Uterus (tissue), 2 donors: ENCODE data around the gene PSMB5.

Source experiments
- POLR2A ChIP-seq, 2 donors: fragments of 450-650 bp; IDR thresholded peaks; one replicate each; pipeline ENCODE4 v1.6.1; 2016; ENCODE audit warnings: antibody characterized with exemption in 2 of 2, mild to moderate bottlenecking in 1 of 2, moderate library complexity in 1 of 2
- TF ChIP-seq, protein P1 (sequence below), 4 experiments: fragments of 200-600 bp in 2 of 4; fragments of 450-650 bp in 2 of 4; sonication (generic) in 2 of 4; IDR thresholded peaks; one replicate each; pipeline ENCODE4 v1.5.1; 2016 to 2019; ENCODE audit warnings: antibody characterized with exemption in 4 of 4, mild to moderate bottlenecking in 2 of 4, moderate library complexity in 1 of 4

DNA sequence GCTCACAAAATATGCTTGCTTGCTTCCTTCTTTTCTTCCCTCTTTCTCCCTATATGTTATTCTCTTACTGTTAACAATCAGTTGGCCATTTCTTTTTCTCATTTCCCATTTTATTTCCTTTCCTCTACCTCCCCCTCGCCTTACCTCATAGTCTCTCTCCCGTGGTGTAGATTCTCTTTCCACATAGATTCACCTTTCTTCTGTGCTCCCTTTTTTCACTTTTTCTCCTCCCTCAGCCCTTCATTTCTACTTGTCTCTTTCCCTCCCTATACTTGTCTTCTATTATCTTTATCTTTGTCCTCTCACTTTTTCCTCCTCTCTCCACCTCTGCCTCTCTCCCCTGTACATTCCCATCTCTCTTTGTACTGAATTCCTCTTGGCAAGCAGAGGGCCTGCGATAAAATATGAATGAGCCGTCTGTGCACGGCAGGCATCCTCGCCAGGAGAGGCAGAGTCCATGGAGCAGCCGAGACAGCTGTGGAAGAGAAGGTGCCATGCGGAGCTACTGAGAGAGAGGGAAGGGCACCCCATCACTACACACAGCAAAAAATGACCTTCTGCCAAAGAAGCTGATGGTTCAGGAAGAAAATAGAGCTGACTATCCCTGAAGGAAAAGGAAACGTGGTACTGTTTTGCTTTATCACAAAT is 36.9 kb downstream of the PSMB5 start:
- TF ChIP-seq, protein P1, sequence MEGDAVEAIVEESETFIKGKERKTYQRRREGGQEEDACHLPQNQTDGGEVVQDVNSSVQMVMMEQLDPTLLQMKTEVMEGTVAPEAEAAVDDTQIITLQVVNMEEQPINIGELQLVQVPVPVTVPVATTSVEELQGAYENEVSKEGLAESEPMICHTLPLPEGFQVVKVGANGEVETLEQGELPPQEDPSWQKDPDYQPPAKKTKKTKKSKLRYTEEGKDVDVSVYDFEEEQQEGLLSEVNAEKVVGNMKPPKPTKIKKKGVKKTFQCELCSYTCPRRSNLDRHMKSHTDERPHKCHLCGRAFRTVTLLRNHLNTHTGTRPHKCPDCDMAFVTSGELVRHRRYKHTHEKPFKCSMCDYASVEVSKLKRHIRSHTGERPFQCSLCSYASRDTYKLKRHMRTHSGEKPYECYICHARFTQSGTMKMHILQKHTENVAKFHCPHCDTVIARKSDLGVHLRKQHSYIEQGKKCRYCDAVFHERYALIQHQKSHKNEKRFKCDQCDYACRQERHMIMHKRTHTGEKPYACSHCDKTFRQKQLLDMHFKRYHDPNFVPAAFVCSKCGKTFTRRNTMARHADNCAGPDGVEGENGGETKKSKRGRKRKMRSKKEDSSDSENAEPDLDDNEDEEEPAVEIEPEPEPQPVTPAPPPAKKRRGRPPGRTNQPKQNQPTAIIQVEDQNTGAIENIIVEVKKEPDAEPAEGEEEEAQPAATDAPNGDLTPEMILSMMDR (IDR thresholded peaks at IDR 0.05): no peak
- no peak for TF ChIP-seq POLR2A (IDR thresholded peaks at IDR 0.05)
